ENCODE measurements around the gene C11orf21.

C11orf21 gene

DNA sequence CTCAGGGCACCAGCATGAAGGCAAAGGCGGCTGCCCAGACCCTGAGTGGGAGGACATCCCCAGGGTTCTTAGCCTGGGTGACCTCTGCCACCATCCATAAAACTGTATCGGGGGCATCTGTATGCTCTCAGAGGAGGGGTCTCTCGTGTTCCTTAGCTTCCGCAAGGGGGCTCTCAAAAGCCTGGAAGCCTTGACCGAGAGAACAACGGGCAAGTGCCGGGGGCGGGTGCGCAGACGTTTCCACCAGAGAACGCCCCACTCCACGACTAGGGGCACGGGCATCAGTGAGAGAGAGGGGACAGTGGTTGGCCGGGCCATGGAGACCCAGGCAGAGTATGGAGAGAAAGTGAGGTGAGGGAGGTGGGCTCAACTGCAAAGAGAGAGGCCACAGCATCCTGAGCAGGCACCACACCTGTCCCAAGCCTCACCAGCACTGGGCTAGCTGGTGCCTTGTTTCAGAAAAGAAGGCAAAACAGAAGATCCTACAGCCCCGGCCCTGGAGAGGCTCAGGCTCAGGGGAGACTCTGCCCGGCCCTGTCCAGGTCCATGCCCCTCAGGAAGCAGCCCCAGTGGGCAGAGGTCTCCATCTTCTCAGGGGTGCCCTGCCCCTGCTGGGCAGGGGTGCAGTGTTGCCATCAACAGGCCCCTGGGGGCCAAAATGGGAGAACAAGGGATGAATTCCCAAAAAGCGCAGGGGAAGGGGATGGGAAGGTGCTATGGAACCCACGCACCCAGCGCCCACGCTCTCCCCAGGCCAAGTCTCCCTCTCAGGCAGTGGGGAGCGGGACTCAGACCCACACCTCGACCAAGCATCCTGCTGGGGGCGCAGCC is 6.0 kb upstream of the C11orf21 start:
- no peak for DNase-seq

DNA sequence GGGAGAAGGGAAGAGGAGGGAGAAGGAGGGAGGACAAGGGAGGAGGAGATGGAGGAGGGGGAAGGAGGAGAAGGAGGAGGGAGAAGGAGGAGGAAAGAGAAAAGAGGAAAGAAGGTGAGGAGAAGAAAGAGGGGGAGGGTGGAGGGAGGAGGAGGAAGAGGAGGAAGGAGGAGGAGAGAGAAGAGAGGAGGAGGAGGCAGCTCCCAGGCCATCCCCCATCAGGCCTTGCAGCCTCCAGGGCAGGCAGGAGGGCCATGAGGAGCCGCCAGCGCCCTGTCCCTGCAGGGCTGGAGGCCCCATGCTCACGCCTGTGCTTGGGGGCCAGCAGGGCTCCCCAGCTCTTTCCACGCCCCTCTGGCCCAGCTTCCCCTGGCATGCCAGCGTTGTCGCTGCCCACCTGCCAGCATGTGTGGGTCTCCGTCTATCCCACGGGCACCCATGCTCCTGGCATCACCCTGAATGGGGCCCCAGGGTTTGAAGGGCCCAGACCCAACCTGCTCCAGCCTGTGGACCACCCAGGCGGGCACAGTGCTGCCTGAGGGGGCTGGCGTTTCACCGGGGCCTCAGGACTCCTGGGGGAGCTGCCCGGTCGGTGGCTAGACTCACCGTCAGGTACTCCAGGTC is 5.3 kb upstream of the C11orf21 start:
- DNase-seq, result no peak

- DNase-seq, result no peak
These were observed 4.7 kb upstream of the C11orf21 start for GRCh38 chr11:2306452-2306823.

DNA sequence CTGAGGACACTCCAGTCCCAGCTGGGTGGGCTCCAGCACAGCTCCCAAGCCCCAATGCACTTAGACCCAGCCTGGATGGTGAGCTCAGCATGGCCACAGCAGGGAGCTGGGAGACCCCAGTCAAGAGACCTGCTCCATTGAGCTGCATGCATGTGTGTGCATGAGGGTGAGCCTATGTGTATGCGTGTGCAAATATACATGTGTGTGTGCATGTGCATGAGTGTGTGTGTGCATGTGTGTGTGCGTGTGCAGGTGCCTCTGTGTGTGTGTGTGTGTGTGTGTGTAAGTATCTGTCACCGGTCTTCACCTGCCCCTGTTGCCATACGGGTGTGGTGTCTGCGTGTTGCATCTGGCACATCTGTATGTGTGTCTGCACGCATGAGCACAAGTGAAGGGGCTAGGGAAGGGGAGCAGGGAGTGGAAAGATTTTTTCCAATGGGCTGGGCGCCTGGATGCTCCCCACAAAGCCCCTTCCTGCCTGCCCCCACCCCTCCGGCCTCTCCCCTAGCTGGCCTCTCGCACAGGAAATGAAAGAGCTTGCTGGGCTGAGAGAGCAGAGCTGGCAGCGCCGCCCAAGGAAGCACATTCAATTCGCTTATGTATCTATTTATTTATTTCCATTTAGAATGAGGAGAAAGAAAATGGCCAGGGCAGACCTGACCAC is 4.2 kb upstream of the C11orf21 start:
- DNase-seq, result no peak

GRCh38 chr11:2305140-2305778 is 3.5 kb upstream of the C11orf21 start:
- DNase-seq, result peak; percentile 82

DNA sequence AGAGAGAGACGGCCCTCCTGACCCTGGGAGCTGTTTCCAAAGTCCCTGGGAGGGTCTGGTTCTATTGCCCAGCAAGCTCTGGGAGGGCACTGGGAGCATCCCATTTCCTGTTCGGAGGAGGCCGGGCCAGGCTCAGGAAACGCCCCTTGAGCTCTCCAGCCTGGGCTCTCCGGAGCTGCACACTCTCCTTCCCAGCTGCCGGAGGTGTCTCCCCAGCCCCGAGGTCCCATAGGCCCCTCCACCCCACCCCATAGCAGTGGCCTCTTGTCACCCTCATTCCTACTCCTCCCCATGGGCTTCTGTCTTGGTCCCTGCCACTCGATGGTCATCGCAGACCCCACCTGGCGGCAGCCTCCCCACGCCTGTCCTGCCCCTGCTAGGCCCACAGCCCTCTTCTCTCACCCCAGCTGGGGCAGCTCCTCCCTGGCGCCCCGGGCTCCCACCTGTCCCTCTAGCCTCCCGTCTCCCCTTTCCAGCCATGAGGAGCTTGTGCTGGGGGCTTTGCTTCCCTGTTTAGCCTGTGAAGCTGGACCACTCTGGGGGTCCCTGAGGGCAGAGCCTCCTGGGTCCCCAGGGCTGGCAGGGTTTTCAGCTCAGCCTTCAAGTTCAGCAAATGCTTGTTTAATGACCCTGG is 2.9 kb upstream of the C11orf21 start:
- DNase-seq, result no peak

GRCh38 chr11:2303627-2304505 is 2.1 kb upstream of the C11orf21 start:
- no peak for DNase-seq

- no peak for DNase-seq
These were observed 1.3 kb upstream of the C11orf21 start for GRCh38 chr11:2302896-2303626.

- DNase-seq, result no peak
These were observed 683 bp upstream of the C11orf21 start for GRCh38 chr11:2302306-2302895.

DNA sequence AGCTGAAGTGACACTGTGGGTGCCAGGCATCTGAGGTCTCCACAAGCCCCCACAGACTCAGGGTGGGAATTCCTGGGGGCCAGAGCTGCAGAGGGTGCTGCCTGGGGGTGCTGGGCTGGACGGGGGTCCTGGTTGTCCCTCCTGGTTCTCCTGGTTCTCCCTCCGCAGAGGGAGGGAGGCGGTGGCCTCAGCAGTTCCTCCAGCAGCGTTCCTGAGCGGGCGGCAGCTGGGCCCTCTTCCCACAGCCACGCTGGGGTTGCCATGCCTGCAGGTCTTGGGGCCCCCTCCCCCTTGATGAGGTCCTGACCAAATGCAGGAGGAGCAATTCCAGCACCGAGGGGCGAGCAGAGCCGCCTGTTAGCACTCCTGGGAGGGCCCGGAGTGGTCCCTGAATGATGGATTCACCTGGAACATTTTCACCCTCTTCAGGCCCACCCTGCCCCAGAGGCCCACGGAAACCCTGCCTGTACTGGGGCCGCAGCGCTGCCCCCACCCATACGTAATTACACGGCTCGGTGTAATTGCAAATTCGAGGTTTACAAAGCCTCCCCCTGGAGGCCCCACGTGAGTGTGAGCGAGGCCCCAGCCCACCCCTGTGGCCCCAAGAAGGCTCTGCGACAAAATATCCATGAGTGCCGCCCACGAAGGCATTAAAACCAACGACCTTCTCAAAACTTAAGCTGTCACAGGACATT is 635 bp downstream of the C11orf21 start:
- no peak for DNase-seq

DNA sequence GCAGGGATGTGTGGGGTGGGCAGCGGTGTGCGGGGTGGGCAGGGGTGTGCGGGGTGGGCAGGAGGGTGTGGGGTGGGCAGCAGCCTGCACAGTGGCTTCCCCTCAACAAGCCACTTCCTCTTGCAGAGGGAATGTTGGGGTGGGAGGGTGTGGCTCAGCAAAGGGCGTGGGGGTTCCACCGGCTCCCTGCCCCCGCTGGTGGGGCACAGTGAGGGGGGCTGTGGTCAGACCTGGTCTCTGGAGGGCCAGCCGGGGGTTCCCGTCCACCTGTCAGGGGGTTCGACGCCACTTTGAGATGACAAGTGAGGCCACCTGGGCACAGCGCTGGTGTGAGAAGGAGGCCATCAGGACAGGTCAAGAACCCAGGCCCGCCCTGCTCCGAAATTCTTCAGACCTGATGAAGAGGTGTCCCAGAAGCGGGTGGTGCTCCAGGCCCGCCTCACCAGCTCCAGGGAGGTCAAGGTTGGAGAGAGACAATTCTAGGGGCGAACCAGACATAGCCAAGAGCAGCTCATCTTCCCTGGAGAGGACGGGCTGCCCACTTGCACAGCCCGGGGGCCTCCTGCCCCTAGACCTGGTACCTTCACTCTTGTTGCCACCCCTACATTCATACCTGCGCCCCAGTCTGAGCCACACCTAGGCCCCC is 1.3 kb downstream of the C11orf21 start:
- no peak for DNase-seq

DNA sequence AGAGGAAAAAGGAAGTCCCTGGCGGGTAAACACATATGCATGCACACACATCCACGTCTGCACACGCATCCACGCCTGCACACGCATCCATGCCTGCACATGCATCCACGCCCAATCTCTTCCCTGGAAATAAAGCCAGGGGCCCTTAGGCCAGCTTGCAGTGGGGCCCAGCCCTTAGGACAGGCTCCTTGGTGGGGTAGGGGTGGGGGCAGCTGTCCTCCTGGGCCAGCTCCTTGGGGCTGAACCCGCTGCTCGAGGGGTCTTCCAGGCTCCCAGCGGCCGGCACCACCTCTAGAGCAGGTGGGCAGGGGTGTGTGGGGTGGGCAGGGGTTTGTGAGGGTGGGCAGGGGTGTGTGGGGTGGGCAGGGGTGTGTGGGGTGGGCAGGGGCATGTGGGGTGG is 1.9 kb downstream of the C11orf21 start:
- DNase-seq, result no peak

DNA sequence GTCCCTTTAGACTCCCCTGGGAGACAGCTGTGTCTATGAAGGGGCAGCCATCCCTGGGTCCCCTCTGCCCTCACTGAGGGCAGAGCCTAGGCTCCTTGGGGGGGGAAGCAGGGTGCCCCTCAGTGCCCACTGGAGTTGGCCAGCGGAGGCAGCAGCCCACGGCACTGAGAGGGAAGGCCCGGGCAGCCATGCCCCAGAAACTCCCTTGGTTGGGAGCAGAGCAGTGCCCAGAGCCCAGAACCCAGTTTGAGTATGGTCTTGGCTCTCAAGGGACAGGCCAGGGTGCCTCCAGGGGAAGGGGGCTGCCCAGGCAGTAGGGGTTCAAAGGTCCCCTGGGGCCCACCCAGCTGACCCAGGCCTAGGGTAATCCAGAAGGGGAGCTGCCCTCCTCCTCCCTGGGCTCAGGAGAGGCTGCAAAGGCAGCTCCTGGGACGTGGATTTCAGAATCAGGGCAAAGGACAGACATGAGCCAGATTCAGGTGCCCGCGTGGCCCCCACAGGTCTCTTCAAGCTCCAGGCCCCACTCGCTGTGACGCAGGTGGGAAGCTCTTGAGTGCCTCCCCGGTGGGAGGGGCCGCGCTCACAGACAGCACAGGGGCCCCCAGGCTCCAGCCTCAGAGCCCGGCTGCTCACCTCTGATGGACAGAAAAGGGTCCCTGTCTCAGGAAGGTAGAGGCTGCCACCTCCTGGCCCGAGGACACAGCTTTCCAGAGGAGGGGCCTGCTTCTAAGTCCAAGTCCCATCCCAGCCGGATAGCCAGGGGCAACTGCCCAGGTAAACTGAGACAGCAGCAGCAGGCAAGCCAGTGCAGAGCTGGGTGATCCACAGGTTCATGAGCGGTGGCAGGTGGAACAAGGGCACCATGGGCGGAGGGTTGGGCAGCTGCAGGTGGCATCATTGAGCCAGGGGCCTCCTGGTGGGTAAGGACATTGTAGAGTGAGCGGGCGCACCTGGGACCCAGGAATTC is 2.6 kb downstream of the C11orf21 start:
- DNase-seq, result no peak

- no peak for DNase-seq
These were observed 3.5 kb downstream of the C11orf21 start for GRCh38 chr11:2298131-2298794.

DNA sequence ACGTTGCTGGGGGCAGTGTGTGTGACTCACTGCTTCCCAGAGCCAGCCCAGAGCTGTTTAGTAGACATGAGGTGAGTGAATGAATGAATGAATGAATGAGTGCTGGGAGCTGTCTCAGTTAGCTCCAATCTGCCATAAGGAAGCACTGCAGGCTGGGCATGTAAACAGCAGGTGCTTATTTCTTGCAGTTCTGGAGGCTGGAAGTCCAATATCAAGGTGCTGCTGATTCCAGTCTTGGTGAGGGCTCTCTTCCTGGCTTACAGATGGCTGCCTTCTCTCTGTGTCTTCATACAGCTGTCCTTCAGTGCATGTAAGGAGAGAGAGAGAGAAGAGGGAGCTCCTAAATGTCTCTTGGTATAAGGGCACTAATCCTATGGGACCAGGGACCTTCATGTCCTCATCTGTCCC is 4.1 kb downstream of the C11orf21 start:
- no peak for DNase-seq

- DNase-seq, result no peak
These were observed 4.7 kb downstream of the C11orf21 start for GRCh38 chr11:2296913-2297622.
